ENCODE measurements around the gene ZNF205. TPM values are rescaled to one million over a fixed set of nuclear protein-coding genes. Genes with fewer than 3 reads are reported as not detected.
A peak's percentile ranks its signal among the peaks of the same experiment; 100 is the strongest.

ZNF205 gene
- total and polyA plus RNA-seq, 2 of the 13 experiments (the other 11 are each of a cell fraction or from before 2014, with no cell fraction given): 5.8 to 10.2 TPM

DNA sequence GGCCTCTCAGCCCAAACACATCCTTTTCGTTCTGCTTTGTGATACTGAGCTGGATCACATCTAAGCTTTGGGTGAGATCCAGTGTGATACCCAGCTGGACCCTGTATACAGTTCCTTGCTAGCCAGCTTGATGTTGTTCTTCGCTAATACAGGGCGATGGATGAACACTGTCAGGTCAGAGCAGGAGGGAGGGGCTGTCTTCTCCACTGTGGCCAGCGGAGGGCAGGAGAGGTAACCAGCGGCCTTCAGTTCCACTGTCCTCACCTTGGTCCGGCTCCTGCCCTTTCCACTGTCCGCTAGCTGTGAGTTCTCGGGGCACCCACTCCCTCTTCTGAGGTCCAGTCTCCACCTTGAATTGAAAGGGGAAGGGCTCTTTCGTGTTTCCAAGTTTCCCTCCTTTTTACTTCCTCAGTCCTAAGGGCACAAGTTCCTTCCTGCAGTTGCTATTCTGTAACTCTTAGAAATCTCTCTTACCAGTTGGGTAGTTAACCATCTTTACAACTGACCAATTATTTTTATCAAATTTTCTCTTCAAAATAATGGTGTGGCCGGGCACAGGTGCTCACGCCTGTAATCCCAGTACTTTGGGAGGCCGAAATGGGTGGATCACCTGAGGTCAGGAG, 19.5 kb downstream of the ZNF205 start (continued):
- TF ChIP-seq PRDM15 (CRISPR knock-in tag; IDR thresholded peaks at IDR 0.05) (peak; percentile 57; the same call in 1 of the 2 replicates), ZNF720 (CRISPR knock-in tag; IDR thresholded peaks at IDR 0.05) (no peak), XRCC5 (optimal IDR thresholded peaks at IDR 0.05; ENCODE audit: low read length) (peak; percentile 59), ZMAT5 (CRISPR knock-in tag; IDR thresholded peaks at IDR 0.05; ENCODE audit: borderline replicate concordance, low read depth) (no peak), ZNF672 (CRISPR knock-in tag; IDR thresholded peaks at IDR 0.05) (no peak), ZBTB1 (CRISPR knock-in tag; IDR thresholded peaks at IDR 0.05; ENCODE audit: borderline replicate concordance) (no peak), ZNF383 (CRISPR knock-in tag; IDR thresholded peaks at IDR 0.05; ENCODE audit: borderline replicate concordance) (no peak), STAG1 (CRISPR knock-in tag; IDR thresholded peaks at IDR 0.05) (peak; percentile 67), TBX3 (IDR thresholded peaks at IDR 0.05; ENCODE audit: borderline replicate concordance) (no peak), GLI4 (CRISPR knock-in tag; IDR thresholded peaks at IDR 0.05; ENCODE audit: borderline replicate concordance) (no peak), UBTF (CRISPR knock-in tag; IDR thresholded peaks at IDR 0.05) (peak; percentile 30; the same call in 1 of the 2 replicates), TGIF2 (CRISPR knock-in tag; IDR thresholded peaks at IDR 0.05) (no peak), FIP1L1 (IDR thresholded peaks at IDR 0.05; ENCODE audit: borderline replicate concordance, insufficient read depth, low read depth, low read length) (no peak)
- TF ChIP-seq, protein P1, sequence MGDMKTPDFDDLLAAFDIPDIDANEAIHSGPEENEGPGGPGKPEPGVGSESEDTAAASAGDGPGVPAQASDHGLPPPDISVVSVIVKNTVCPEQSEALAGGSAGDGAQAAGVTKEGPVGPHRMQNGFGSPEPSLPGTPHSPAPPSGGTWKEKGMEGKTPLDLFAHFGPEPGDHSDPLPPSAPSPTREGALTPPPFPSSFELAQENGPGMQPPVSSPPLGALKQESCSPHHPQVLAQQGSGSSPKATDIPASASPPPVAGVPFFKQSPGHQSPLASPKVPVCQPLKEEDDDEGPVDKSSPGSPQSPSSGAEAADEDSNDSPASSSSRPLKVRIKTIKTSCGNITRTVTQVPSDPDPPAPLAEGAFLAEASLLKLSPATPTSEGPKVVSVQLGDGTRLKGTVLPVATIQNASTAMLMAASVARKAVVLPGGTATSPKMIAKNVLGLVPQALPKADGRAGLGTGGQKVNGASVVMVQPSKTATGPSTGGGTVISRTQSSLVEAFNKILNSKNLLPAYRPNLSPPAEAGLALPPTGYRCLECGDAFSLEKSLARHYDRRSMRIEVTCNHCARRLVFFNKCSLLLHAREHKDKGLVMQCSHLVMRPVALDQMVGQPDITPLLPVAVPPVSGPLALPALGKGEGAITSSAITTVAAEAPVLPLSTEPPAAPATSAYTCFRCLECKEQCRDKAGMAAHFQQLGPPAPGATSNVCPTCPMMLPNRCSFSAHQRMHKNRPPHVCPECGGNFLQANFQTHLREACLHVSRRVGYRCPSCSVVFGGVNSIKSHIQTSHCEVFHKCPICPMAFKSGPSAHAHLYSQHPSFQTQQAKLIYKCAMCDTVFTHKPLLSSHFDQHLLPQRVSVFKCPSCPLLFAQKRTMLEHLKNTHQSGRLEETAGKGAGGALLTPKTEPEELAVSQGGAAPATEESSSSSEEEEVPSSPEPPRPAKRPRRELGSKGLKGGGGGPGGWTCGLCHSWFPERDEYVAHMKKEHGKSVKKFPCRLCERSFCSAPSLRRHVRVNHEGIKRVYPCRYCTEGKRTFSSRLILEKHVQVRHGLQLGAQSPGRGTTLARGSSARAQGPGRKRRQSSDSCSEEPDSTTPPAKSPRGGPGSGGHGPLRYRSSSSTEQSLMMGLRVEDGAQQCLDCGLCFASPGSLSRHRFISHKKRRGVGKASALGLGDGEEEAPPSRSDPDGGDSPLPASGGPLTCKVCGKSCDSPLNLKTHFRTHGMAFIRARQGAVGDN (CRISPR knock-in tag; IDR thresholded peaks at IDR 0.05): peak; percentile 41
- TF ChIP-seq, protein P2, sequence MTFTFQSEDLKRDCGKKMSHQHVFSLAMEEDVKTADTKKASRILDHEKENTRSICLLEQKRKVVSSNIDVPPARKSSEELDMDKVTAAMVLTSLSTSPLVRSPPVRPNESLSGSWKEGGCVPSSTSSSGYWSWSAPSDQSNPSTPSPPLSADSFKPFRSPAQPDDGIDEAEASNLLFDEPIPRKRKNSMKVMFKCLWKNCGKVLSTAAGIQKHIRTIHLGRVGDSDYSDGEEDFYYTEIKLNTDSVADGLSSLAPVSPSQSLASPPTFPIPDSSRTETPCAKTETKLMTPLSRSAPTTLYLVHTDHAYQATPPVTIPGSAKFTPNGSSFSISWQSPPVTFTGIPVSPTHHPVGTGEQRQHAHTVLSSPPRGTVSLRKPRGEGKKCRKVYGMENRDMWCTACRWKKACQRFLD (CRISPR knock-in tag; IDR thresholded peaks at IDR 0.05; ENCODE audit: borderline replicate concordance): no peak

All from HepG2 (cell line).